Mucosa of rectum (tissue), 2 donors: ENCODE results near the gene MRFAP1L1.
A peak's percentile ranks its signal among the peaks of the same experiment; 100 is the strongest.

Experiments used
- H3K27ac ChIP-seq, 2 donors: one replicate each; pipeline ENCODE4 v1.7.0; 2013; ENCODE audit warnings: inconsistent platforms in 2 of 2, low read depth in 2 of 2, low read length in 2 of 2
- H3K27me3 ChIP-seq, 2 donors: one replicate each; pipeline ENCODE4 v1.7.0; 2013; ENCODE audit warnings: low read length in 2 of 2; ENCODE audit not compliant: control insufficient read depth in 2 of 2, insufficient read depth in 2 of 2
- H3K36me3 ChIP-seq, 2 donors: one replicate each; pipeline ENCODE4 v1.7.0; 2013; ENCODE audit warnings: low read length in 2 of 2; ENCODE audit not compliant: control insufficient read depth in 2 of 2, insufficient read depth in 2 of 2
- H3K4me1 ChIP-seq, 2 donors: one replicate each; pipeline ENCODE4 v1.7.0; 2013; ENCODE audit warnings: low read length in 2 of 2, mild to moderate bottlenecking in 1 of 2; ENCODE audit not compliant: control insufficient read depth in 2 of 2, insufficient read depth in 2 of 2
- H3K4me3 ChIP-seq, 2 donors: one replicate each; pipeline ENCODE4 v1.7.0; 2013; ENCODE audit warnings: low read length in 2 of 2
- H3K9ac ChIP-seq, 2 donors: one replicate each; pipeline ENCODE4 v1.7.0; 2013; ENCODE audit warnings: low read length in 2 of 2, low read depth in 1 of 2, mild to moderate bottlenecking in 1 of 2
- H3K9me3 ChIP-seq, 2 donors: one replicate each; pipeline ENCODE4 v1.7.0; 2013; ENCODE audit warnings: low read length in 2 of 2; ENCODE audit not compliant: control insufficient read depth in 2 of 2
- donor health status: healthy.
- donor health status: Normal muscosa, but diverticular disease.

The MRFAP1L1 gene

DNA sequence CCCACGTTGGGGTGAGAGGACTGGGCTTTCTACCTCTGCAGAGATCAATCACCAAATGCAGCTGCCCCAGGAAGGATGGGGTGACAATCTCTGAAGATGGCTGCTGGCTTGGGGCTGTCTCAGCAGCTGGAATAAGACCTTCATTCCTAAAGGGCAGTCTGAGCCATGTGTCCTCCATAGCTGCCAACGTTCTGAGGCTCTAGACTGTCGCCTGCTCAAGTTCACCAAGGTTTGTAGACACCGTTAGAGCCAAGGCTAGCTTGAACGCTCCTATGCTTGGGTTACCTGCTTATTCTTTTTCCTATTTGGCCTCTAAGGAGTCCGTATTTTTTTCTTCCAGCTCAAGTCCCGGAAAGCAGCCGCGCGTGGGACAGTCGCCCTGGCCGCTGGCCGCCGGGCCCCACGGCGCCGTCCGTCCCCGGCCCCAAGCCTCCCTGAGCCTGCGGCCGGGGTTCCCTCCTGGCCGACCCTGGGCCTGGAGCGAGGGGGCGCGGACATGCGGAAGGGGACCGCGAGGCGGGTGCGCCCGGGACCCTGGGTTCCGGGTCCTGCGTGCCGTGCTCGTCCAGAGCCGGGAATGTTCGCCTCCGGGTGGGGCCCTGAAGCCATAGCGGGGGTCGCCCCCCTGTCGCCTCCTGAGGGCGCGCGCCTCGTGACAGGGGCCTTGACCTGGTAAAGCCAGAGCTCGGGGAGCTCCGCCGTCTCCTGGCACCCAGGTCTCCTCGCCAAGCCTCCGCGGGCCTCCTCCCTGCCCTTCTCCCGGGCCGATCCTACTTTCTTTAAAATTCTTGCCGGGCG lies 45.9 kb downstream of the MRFAP1L1 start:
- Histone ChIP-seq H3K9me3 (no peaks in the 10 kb centered on the region), H3K27me3 (peaks cover 8 to 21% of the 10 kb centered on the region in 2 donors), H3K36me3 (no peaks in the 10 kb centered on the region), H3K27ac (no peak overlapping the region), H3K4me3 (no peak overlapping the region), H3K4me1 (peaks cover 0 to 4% of the 10 kb centered on the region in 2 donors), H3K9ac (no peak overlapping the region)

DNA sequence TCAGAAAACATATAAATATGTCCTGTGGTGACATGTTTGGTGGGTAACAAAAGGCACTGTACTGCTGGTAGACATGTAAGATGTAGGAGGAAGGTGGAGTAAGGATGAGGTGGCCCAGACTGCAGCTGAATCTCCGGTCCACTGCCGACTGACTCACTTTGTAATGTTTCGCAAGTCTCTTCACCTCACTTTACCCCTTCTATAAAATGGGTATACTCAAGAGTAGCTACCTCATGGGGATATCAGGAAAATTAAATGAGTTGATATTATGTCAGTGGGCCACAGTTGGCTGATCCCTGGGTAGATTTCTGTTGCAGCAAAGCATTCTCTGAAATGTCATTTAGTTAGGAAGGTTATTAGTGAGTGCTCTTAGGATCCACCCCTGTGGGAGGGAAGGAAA lies 47.1 kb downstream of the MRFAP1L1 start:
- peaks cover 8 to 21% of the 10 kb centered on the region in 2 donors for H3K27me3 ChIP-seq

DNA sequence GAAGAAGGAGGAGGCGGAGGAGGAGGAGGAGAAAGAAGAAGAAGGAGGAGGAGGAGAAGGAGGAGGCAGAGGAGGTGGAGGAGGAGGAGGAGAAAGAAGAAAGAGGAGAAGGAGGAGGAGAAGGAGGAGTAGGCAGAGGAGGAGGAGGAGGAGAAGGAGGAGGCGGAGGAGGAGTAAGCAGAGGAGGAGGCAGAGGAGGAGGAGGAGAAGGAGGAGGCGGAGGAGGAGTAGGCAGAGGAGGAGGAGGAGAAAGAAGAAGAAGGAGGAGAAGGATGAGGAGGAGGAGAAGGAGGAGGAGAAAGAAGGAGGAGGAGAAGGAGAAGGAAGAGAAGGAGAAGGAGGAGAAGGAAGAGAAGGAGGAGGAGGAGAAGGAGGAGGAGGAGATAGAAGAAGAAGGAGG lies 49.2 kb downstream of the MRFAP1L1 start:
- Histone ChIP-seq H3K9me3 (no peaks in the 10 kb centered on the region), H3K9ac (no peak overlapping the region), H3K27ac (no peak overlapping the region), H3K4me3 (no peak overlapping the region), H3K4me1 (peaks cover 0 to 5% of the 10 kb centered on the region in 2 donors), H3K27me3 (peaks cover 8 to 19% of the 10 kb centered on the region in 2 donors), H3K36me3 (no peaks in the 10 kb centered on the region)

More for the DNA sequence above, 47.1 kb downstream of the MRFAP1L1 start:
- H3K36me3 ChIP-seq: no peaks in the 10 kb centered on the region
- H3K27ac ChIP-seq: no peak overlapping the region
- H3K9me3 ChIP-seq: no peaks in the 10 kb centered on the region
- peaks cover 0 to 5% of the 10 kb centered on the region in 2 donors for H3K4me1 ChIP-seq
- no peak overlapping the region for H3K9ac ChIP-seq
- no peak overlapping the region for H3K4me3 ChIP-seq

DNA sequence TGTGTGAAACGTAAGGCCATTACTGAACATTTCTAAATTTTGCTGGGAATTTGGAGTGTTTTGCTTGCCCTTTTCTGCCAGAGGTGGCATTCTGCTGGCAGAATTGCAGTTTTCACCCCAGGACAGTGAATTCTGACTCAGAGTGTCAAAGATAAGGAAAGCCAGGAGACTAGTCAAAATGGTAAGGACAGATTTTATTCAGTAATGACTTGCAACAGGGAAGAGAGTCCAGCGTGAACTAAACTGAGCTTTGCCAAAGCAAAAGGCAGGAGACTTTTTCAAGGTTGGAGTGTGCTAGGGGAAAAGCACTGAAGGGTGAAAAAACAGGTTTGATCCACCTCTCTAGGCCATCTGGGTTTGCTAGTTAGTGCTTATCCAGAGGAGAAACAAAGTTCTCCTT lies 49.8 kb downstream of the MRFAP1L1 start:
- peaks cover 3 to 16% of the 10 kb centered on the region in 2 donors for H3K27me3 ChIP-seq
- H3K4me1 ChIP-seq: peaks cover 0 to 5% of the 10 kb centered on the region in 2 donors
- H3K9ac ChIP-seq: no peak overlapping the region
- no peaks in the 10 kb centered on the region for H3K36me3 ChIP-seq
- no peak overlapping the region for H3K27ac ChIP-seq
- no peaks in the 10 kb centered on the region for H3K9me3 ChIP-seq
- no peak overlapping the region for H3K4me3 ChIP-seq

DNA sequence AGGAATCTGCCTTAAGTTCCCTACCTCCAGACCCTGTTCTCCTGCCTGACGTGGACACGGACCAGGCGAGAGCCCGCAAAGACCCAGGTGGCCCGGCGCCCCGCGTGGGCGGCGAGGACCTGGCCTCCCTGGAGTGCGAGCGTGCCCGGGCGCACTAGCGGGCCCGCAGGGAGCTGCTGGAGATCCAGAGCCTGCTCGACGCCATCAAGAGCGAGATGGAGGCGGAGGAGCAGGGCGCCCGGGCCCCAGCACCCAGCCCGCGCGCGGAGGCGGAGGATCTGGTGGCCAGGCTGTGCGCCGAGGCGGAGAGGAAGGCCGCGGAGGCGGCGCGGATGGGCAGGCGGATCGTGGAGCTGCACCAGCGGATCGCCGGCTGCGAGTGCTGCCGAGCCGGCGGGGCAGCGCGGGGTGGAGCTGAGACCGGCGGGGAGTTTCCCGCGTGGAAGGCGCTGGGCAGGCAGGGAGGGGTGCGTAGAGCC lies 51.0 kb downstream of the MRFAP1L1 start:
- Histone ChIP-seq H3K9ac (peak overlapping the region in 1 of 2 donors; percentile 17), H3K4me1 (peaks cover 0 to 5% of the 10 kb centered on the region in 2 donors), H3K9me3 (no peaks in the 10 kb centered on the region), H3K4me3 (peak overlapping the region; percentile 35 to 46), H3K27me3 (peaks cover 0 to 12% of the 10 kb centered on the region in 2 donors), H3K36me3 (no peaks in the 10 kb centered on the region), H3K27ac (no peak overlapping the region)

DNA sequence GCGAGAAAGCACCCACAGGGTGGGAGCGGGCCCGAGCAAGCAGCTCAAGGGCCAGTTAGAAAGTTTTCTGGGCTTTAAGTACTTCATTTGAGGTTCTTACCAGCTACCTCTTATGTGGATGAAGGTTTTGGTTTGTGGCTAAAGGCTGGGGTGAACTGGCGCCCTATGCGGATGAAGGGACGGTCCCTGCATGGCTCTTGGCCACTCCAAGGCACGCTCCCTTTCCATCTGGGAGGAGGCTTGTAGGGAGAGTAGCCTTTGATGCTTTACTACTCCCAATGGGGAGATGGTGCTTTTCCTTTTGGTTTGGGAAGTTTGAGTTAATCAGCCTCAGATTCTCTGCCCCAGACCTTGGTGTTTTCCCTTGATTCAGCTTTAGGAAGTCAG lies 51.5 kb downstream of the MRFAP1L1 start:
- peaks cover 0 to 5% of the 10 kb centered on the region in 2 donors for H3K4me1 ChIP-seq
- no peaks in the 10 kb centered on the region for H3K9me3 ChIP-seq
- H3K36me3 ChIP-seq: no peaks in the 10 kb centered on the region
- H3K27me3 ChIP-seq: peaks cover 0 to 7% of the 10 kb centered on the region in 2 donors
- no peak overlapping the region for H3K27ac ChIP-seq
- H3K9ac ChIP-seq: no peak overlapping the region
- peak overlapping the region in 1 of 2 donors; percentile 35 for H3K4me3 ChIP-seq
